Measurements from ENCODE around the gene MINK1. TPM values are rescaled to one million over a fixed set of nuclear protein-coding genes. Genes with fewer than 3 reads are reported as not detected.

The MINK1 gene
- total RNA-seq, 1 donor from 2014 or later, result 51.4 TPM

DNA sequence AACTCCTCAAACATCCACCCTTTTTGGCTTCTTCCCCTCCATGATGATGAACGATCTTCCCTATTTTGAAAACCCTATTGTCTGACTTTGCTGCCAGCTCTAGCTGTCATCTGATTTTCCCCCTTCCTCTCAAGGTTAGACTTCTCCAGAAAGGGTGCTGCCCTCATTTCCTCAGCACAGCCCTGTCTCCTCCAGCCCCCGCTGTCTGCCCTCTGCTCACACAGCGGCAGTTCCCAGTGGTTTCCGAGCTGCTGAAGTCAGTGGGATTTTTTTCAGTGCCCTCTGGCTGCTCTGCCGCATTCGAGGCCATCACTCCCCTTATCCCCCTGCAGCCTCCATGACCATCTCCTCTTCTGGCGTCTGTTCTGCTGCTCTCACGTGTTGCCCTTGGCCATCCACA is 39.6 kb downstream of the MINK1 start:
- DNase-seq, result no peak

DNA sequence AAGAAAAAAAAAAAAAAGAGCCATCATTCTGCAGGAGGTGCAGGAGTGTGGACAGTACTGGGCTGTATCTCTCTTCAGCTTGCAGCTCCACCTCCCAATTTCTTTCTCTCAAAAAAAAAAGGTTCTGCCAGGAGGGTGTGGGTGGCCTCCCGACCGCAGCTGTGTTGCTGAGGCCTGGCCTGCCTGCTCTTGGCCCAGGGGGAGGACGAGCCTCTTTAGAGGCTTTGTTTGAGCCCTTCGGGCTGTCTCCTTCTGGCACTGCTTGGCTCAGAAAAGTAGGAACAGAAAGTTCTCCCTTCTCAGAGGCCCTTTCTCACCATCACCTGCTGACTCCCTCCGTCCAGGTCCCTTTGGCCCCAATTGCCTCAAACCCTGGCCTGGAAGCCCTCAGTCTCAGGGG is 43.9 kb downstream of the MINK1 start:
- no peak for DNase-seq

DNA sequence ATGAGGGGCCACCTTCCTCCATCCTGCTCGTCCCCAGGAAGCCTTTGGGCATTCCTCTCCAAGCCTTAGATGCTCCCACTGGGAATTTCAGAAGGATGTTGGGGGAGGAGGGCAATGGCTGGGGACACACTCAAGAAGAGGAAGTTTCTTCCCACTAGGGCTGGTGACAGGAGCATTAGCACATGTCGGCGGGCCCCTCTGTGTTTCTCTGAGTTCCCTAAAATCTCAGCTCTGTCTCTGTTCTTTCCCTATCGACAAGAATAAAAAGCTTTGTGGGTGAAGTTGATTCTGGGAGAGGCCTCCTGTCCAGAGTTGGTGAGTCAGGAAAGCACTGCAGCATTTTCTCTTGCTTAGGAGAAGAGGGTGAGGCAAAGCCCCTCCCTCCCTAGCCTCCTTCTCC is 46.5 kb downstream of the MINK1 start:
- no peak for DNase-seq

DNA sequence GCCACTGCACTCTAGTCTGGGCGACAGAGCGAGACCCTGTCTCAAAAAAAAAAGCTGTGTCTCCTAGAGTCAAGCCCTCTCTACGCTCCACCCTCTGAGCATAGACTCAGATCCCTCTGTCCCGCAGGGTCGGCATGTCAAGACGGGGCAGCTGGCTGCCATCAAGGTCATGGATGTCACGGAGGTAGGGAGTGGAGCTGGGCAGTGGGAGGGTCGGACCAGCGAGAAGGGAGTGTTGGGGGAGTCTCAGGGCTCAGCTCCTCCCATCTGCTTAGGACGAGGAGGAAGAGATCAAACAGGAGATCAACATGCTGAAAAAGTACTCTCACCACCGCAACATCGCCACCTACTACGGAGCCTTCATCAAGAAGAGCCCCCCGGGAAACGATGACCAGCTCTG is 47.7 kb downstream of the MINK1 start:
- DNase-seq, result no peak

DNA sequence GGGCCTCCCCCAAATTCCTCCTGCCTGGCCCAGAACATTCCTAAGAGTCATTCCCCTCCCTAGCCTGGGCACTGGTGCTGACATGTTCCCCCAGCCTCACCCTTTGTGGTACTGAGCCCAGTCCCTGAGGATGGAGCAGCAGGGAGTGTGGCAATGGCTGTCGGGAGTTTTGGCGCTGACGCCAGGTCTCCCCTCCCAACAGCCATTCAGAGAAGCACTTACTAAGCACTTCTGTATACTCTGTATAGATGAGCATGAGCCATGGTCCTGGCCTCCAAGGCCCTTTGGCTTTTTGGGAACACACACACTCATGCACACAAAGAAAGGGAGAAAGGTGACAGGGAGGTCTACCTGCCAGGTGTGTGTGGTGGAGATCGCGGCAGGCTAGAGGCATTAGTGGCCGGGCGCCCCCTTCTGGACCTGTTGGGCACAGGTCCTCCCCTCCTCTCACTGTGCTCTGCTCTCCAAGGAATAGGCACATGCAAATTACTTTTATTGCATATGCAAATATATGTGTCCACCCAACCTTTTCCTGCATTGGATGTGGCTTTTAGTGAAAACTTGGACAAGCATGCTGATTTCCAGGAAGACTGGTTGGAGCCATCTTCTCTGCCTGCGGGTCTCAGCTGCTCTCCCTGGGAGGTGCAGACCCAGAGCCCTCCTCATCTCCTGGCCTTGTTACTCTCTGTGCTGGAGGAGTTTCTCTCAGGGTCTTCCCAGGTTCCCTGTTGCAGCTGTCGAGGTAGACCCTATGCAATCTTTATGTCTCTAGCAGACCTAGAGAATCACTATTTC is 48.8 kb downstream of the MINK1 start:
- DNase-seq, result peak; percentile 61

DNA sequence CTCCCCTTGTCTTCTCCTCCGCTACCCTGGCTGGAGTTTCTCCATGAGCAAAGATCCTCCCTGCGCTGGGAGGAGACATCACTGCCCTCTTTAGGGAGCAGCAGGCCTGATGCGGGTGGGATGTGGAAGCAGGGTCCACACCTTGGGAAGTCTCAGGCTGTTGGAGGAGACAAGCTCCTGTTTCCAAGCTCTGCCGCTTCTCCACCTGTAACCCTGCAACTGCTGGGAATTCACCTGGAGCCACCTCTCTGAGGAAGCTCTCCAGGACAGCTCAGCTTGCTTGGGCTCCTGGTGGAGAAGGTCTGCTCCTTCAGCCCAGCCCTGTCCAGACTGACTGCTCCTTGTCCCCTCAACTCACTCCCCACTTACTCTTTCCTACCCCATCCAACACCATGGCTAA is 51.3 kb downstream of the MINK1 start:
- no peak for DNase-seq

DNA sequence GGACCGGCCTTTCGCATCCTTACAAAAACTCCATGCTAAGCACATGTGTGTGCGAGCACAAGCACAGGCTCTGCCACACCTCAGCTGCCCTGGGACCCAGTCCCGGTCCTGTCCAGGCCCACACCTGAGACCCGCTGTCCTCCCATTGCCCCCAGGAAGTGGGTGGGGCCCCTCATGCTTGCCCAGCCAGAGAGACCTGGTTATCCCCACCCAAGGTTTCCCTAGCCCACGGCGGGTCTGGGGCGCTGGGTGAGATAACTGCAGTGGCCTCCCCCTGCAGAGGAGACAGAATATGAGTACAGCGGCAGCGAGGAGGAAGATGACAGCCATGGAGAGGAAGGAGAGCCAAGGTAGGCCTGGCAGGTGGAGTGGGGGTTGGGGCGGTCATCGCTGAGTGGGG is 53.7 kb downstream of the MINK1 start:
- no peak for DNase-seq

DNA sequence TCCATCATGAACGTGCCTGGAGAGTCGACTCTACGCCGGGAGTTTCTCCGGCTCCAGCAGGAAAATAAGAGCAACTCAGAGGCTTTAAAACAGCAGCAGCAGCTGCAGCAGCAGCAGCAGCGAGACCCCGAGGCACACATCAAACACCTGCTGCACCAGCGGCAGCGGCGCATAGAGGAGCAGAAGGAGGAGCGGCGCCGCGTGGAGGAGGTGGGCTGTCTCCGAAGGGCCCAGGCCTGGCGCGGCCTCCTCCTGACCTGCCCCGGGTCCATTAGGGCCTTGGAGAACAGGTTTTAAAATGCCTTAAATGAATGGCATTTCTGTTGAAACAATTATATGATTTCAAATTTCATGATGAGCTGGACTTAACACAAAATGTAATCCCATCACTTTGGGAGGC is 54.4 kb downstream of the MINK1 start:
- no peak for DNase-seq

DNA sequence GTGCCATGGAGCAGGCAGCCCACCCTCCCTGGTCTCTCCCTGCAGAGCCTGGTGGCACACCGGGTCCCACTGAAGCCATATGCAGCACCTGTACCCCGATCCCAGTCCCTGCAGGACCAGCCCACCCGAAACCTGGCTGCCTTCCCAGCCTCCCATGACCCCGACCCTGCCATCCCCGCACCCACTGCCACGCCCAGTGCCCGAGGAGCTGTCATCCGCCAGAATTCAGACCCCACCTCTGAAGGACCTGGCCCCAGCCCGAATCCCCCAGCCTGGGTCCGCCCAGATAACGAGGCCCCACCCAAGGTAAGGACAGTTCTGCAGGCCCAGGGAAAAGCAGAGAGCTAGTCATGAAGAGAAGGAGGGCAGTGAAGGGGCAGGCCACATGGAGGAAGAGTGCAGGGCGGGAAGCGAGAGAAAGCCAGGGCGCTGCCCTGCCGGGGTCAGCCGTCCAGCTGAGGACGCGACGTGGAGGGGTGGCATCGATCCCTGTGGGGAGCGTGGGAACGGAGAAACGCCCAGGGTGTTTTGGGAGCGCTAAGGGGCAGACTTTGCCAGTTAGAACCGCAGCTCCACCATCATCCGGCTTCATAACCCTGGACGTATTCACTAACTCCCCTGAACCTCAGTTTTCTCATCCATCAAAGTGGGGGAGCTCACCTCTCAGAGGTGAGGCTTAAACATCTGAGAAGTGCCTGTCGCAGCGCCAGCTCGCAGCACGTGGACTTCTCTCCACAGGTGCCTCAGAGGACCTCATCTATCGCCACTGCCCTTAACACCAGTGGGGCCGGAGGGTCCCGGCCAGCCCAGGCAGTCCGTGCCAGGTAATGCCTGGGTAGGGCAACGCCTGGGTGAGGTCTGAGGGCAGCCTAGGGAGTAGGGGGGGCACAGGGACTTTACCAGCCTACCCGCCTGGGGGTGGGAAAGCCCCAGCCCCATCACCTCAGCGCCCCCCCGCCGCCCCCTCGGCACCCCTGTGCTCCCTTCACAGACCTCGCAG is 58.6 kb downstream of the MINK1 start:
- no peak for DNase-seq

DNA sequence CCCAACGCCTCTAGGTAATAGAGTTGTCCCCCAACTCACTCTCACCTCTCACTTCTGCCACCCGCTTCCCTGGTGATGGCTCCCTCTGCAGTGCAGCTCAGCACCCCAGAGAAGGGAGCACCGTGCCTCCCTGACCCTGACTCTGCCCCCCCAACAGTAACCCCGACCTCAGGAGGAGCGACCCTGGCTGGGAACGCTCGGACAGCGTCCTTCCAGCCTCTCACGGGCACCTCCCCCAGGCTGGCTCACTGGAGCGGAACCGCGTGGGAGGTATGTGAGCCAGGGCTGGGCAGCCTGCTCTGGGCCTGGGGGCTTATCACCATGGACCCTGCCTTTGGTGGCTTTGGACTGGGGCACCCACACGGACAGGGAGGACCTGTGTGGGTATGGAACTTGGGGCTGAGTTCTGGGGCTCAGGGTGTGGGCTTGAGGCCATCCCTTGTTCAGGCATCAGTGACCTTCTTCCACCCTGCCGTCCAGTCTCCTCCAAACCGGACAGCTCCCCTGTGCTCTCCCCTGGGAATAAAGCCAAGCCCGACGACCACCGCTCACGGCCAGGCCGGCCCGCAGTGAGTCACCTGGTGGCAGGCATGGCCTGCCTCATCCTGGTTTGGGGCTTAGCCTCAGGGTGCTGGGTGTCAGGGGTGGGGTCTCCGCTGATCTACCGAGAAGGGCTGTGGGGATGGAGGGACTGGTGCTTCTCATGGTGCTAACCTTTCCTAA is 59.5 kb downstream of the MINK1 start:
- no peak for DNase-seq

DNA sequence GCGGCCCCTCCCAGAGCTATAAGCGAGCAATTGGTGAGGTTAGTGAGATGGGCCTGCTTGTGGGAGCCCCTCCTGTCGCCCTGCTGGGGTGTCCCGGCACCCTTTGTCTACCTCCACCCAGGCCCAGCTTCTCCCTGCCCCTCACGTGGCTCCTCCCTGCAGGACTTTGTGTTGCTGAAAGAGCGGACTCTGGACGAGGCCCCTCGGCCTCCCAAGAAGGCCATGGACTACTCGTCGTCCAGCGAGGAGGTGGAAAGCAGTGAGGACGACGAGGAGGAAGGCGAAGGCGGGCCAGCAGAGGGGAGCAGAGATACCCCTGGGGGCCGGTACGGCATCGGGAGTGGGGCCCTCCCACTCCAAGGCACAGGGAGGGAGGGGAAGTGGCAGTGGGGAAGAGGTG is 60.1 kb downstream of the MINK1 start:
- DNase-seq, result no peak

DNA sequence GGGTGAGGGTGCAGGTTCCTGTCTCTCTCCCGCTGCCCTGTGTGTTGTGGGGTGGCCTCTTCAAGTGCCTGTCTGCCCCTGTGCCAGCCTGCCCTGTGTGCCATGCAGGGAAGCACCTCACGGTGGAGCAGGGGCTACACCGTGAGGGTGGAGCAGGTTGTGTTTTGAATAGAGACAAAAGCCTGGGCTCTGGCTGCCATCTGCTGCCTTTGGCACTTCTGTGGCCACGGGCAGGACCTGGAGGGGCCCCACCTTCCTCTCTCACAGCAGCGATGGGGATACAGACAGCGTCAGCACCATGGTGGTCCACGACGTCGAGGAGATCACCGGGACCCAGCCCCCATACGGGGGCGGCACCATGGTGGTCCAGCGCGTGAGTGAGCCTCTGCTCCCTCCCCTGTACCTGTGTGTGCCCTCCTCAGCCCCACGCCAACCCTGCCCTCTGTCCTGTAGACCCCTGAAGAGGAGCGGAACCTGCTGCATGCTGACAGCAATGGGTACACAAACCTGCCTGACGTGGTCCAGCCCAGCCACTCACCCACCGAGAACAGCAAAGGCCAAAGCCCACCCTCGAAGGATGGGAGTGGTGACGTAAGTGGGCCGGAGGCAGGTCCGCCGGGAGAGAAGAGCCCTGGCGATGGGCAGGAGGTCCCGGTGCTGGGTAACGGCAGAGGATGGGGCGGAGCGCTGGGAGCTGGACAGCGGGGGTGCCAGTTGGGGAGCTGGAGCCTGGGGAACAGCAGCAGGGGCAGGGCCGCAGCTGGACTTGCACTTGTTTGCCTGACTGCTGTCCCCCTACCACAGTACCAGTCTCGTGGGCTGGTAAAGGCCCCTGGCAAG is 60.8 kb downstream of the MINK1 start:
- no peak for DNase-seq

DNA sequence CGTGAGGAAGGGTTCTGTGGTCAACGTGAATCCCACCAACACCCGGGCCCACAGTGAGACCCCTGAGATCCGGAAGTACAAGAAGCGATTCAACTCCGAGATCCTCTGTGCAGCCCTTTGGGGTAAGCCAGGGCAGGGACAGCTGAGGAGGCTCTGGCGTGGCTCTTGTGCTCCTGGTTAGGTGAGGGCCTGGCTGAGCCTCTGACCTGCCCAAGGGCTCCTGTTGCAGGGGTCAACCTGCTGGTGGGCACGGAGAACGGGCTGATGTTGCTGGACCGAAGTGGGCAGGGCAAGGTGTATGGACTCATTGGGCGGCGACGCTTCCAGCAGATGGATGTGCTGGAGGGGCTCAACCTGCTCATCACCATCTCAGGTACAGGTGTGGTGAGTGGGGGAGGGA is 62.0 kb downstream of the MINK1 start:
- DNase-seq, result no peak

DNA sequence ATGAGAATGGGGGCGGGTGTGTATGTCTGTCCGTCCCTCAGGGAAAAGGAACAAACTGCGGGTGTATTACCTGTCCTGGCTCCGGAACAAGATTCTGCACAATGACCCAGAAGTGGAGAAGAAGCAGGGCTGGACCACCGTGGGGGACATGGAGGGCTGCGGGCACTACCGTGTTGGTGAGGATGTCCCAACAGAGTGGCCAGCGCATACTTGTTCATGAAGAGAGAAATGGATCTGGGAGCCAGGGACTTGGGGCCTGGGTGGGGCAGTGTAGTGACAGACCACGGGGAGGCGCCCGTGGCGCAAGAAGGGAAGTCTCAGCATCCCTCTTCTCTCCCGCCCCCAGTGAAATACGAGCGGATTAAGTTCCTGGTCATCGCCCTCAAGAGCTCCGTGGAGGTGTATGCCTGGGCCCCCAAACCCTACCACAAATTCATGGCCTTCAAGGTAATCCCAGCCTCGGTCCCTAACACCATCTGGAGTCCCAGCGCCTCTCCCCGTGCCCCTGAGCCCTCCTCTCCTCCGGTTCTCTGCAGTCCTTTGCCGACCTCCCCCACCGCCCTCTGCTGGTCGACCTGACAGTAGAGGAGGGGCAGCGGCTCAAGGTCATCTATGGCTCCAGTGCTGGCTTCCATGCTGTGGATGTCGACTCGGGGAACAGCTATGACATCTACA is 62.7 kb downstream of the MINK1 start:
- DNase-seq, result no peak

DNA sequence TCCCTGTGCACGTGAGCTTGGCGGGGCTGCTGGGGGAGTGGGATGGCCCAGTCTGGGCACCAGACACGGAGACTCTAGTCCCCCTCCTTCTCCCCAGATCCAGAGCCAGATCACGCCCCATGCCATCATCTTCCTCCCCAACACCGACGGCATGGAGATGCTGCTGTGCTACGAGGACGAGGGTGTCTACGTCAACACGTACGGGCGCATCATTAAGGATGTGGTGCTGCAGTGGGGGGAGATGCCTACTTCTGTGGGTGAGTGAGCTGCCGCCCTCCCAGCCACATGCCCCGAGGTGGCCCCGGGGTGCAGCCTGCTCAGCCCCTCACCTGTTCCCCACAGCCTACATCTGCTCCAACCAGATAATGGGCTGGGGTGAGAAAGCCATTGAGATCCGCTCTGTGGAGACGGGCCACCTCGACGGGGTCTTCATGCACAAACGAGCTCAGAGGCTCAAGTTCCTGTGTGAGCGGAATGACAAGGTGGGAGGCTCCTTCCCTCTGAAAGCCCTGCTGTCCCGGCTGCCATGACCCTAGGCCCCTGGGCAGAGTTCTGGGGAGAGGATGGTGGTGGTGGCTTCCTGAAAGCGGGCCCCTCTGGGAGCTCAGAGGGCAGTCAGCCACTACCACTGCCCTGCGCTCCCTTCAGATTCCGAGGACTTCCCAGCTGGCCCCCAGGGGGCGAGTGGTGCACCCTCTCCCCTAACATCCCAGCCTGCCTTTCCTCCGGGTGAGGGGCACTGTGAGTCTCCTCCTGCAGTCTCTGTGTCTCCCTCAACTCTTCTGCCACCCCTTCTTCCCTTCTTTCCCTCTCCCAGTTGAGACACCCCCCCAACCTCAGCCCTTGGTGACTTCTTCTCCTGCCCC is 63.4 kb downstream of the MINK1 start:
- no peak for DNase-seq

DNA sequence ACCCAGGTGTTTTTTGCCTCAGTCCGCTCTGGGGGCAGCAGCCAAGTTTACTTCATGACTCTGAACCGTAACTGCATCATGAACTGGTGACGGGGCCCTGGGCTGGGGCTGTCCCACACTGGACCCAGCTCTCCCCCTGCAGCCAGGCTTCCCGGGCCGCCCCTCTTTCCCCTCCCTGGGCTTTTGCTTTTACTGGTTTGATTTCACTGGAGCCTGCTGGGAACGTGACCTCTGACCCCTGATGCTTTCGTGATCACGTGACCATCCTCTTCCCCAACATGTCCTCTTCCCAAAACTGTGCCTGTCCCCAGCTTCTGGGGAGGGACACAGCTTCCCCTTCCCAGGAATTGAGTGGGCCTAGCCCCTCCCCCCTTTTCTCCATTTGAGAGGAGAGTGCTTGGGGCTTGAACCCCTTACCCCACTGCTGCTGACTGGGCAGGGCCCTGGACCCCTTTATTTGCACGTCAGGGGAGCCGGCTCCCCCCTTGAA is 64.1 kb downstream of the MINK1 start:
- no peak for DNase-seq

DNA sequence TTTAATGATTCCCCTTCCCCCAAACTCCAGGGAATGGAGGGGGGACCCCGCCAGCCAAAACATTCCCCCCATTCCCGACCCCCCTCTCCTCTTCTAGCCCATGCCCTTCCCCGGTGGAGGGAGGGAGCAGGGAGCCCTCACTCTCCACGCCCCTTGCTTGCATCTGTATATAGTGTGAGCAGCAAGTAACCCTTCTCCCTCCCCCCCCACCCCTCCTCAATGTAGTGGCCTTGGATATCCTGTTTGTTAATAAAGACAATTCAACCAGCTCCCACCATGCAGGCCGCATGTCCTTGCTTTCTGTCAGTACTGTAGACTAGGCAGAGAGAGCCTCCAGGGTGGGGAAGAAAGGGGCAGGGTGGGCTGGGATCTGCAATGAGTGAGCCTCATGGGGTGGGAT is 64.6 kb downstream of the MINK1 start:
- DNase-seq, result no peak

DNA sequence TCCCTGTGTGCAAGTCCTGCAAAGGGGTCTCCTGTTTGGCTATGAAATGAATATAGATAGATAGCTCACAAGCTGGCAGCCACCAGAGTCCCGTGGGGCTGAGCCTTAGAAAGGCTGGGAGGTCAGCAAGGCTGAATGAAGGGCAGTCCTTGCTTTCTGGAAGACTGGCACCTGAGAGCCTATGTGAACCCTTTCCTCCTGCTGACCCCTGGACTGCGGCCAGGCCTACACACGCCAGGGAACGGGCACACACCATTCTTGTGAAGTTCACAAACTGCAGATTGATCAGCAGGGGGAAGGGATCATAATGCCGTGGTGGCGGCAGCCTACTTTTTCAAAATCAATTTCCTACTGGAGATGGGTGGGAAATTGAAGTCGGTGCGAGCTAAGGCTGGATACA is 65.2 kb downstream of the MINK1 start:
- no peak for DNase-seq

DNA sequence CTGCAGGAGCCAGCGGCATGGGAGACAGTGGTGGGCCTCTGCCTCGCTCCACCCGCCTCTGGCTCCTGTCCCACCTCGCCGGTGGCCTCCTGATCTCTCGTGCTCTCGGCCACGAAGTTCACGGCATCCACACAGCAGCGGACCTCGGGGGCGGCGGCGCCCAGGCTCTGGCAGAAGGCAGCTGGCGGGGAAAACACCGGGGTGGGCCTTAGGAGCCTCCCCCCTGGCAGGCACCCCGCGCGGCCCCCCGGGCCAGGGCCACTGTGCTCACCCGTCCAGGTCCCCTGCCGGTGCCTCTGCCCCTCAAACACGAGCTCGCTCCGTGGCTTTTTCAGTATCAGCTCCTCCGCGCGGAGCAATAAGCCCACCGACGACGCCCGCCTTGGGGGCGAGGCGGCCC is 65.8 kb downstream of the MINK1 start:
- DNase-seq, result no peak
